Measurements from ENCODE around the gene CDH12. TPM values are rescaled to one million over a fixed set of nuclear protein-coding genes. Genes with fewer than 3 reads are reported as not detected.

The CDH12 gene
- polyA plus RNA-seq, 2 of the 4 experiments (the other 2 are of a cell fraction) = 0.04 TPM; not detected in 1

- WGBS (ENCODE audit: missing lambda C conversion rate) = 78% methylated on average over 10 of the region's 10 CpGs
- ATAC-seq = no peak
- no peak overlapping the region for H3K4me3 ChIP-seq
- H3K4me1 ChIP-seq = no peaks in the 10 kb centered on the region
- TF ChIP-seq HES2 (IDR thresholded peaks at IDR 0.05) (no peak), HOXB13 (CRISPR knock-in tag; IDR thresholded peaks at IDR 0.05; ENCODE audit: low read depth) (no peak), HMGXB4 (CRISPR knock-in tag; IDR thresholded peaks at IDR 0.05; ENCODE audit: borderline replicate concordance) (no peak), ATOH8 (CRISPR knock-in tag; IDR thresholded peaks at IDR 0.05; ENCODE audit: low read depth) (no peak), HOXA7 (CRISPR knock-in tag; IDR thresholded peaks at IDR 0.05) (no peak), CTCF (IDR thresholded peaks at IDR 0.05) (no peak), MYC (IDR thresholded peaks at IDR 0.05; ENCODE audit: borderline replicate concordance, low read length) (no peak), NPAS2 (CRISPR knock-in tag; IDR thresholded peaks at IDR 0.05; ENCODE audit: borderline replicate concordance) (no peak)
- no peak for DNase-seq (ENCODE audit: low read depth in 1 of 2, low spot score in 1 of 2)
- H3K4me2 ChIP-seq = no peak overlapping the region
- no peak for FAIRE-seq
- ChIA-PET POLR2A (no interaction called here), CTCF (interaction anchor here (1.4 kb wide), 1 partner anchor 16 kb away, joined by 4 read pairs; no protein-coding TSS in a partner anchor)
- H3K9me3 ChIP-seq = no peaks in the 10 kb centered on the region
- no peak overlapping the region for H3K27ac ChIP-seq
Observed at GRCh38 chr5:21802100-21802499, 1051.0 kb downstream of the CDH12 start.

- DNase-seq (ENCODE audit: low read depth in 1 of 2, low spot score in 1 of 2) = no peak
Observed at GRCh38 chr5:21792748-21793147, 1060.4 kb downstream of the CDH12 start.

GRCh38 chr5:21791304-21791703, 1061.8 kb downstream of the CDH12 start:
- FAIRE-seq = no peak
- no peak for ATAC-seq
- DNase-seq (ENCODE audit: low read depth in 1 of 2, low spot score in 1 of 2) = no peak

More at GRCh38 chr5:21792748-21793147, 1060.4 kb downstream of the CDH12 start:
- Histone ChIP-seq H3K27ac (no peak overlapping the region), H3K9me3 (no peaks in the 10 kb centered on the region), H3K4me1 (no peaks in the 10 kb centered on the region), H3K4me3 (no peak overlapping the region), H3K4me2 (no peak overlapping the region)
- FAIRE-seq (no peak), ATAC-seq (no peak)
- 36% methylated on average over 2 of the region's 2 CpGs for WGBS (ENCODE audit: missing lambda C conversion rate)
- POLR2A ChIA-PET = no interaction called here
- TF ChIP-seq RCOR1 (IDR thresholded peaks at IDR 0.05; ENCODE audit: low read depth, low read length) = no peak
- TF ChIP-seq TP53 (CRISPR knock-in tag; IDR thresholded peaks at IDR 0.05) = no peak
- TF ChIP-seq CHD4 (IDR thresholded peaks at IDR 0.05; ENCODE audit: borderline replicate concordance) = no peak
- no peak for TF ChIP-seq EHMT2 (IDR thresholded peaks at IDR 0.05; ENCODE audit: low read depth)
- no peak for TF ChIP-seq FOSB (CRISPR knock-in tag; IDR thresholded peaks at IDR 0.05)
- TF ChIP-seq KDM1A (IDR thresholded peaks at IDR 0.05; ENCODE audit: low read depth) = no peak
- TF ChIP-seq NPAS2 (CRISPR knock-in tag; IDR thresholded peaks at IDR 0.05; ENCODE audit: borderline replicate concordance) = no peak
- no peak for TF ChIP-seq KDM5A (IDR thresholded peaks at IDR 0.05)
- no peak for TF ChIP-seq FOSL2 (IDR thresholded peaks at IDR 0.05)
- no peak for TF ChIP-seq FOSL2 (CRISPR knock-in tag; IDR thresholded peaks at IDR 0.05)
- no peak for TF ChIP-seq FOXS1 (CRISPR knock-in tag; IDR thresholded peaks at IDR 0.05)
- no peak for TF ChIP-seq BHLHE40 (IDR thresholded peaks at IDR 0.05; ENCODE audit: low read depth, low read length)
- TF ChIP-seq HOXB5 (CRISPR knock-in tag; IDR thresholded peaks at IDR 0.05) = no peak
- no peak for TF ChIP-seq ESRRA (IDR thresholded peaks at IDR 0.05; ENCODE audit: borderline replicate concordance, low read length)
- TF ChIP-seq RFX5 (IDR thresholded peaks at IDR 0.05) = no peak
- no peak for TF ChIP-seq HOXB13 (CRISPR knock-in tag; IDR thresholded peaks at IDR 0.05; ENCODE audit: low read depth)
- TF ChIP-seq EHF (CRISPR knock-in tag; IDR thresholded peaks at IDR 0.05) = no peak
- CTCF ChIA-PET = no interaction called here

More at GRCh38 chr5:21791304-21791703, 1061.8 kb downstream of the CDH12 start:
- H3K27ac ChIP-seq = no peak overlapping the region
- H3K9me3 ChIP-seq = no peaks in the 10 kb centered on the region
- no peaks in the 10 kb centered on the region for H3K4me1 ChIP-seq
- TF ChIP-seq CBX2 (IDR thresholded peaks at IDR 0.05; ENCODE audit: borderline replicate concordance, low read depth) (no peak), NPAS2 (CRISPR knock-in tag; IDR thresholded peaks at IDR 0.05; ENCODE audit: borderline replicate concordance) (no peak), BCL3 (IDR thresholded peaks at IDR 0.05) (no peak), KDM1A (IDR thresholded peaks at IDR 0.05; ENCODE audit: low read depth) (no peak), HDAC2 (IDR thresholded peaks at IDR 0.05) (no peak), ZSCAN20 (CRISPR knock-in tag; IDR thresholded peaks at IDR 0.05) (no peak), RFX5 (IDR thresholded peaks at IDR 0.05) (no peak), POLR2A (IDR thresholded peaks at IDR 0.05; ENCODE audit: low read length) (no peak), ZFP36 (IDR thresholded peaks at IDR 0.05; ENCODE audit: borderline replicate concordance, partially characterized antibody) (no peak)
- H3K4me3 ChIP-seq = no peak overlapping the region
- no peak overlapping the region for H3K4me2 ChIP-seq
- 6% methylated on average over 2 of the region's 2 CpGs for WGBS (ENCODE audit: missing lambda C conversion rate)
- POLR2A ChIA-PET = no interaction called here
- CTCF ChIA-PET = no interaction called here
